Smooth muscle cell (in vitro differentiated cells): ENCODE results near the gene PDE8A. TPM values are rescaled to one million over a fixed set of nuclear protein-coding genes. Genes with fewer than 3 reads are reported as not detected.

Source experiments
- DNase-seq: peaks from one replicate; lab custom pipeline; 2025; ENCODE audit not compliant: unreplicated experiment; lab: John Stamatoyannopoulos, UW
- H2AFZ ChIP-seq: fragments of 200-600 bp; sonication (generic); 2 replicates; pipeline ENCODE4 v1.6.0; 2016; ENCODE audit warnings: antibody characterized with exemption, low read depth, mild to moderate bottlenecking
- H3F3A ChIP-seq: fragments of 200-600 bp; sonication (generic); 2 replicates; pipeline ENCODE4 v1.6.0; 2017; ENCODE audit warnings: antibody characterized with exemption, low read depth
- H3K27ac ChIP-seq: fragments of 200-600 bp; sonication (generic); 2 replicates; pipeline ENCODE4 v1.5.1; 2016; ENCODE audit warnings: low read depth, mild to moderate bottlenecking
- H3K27me3 ChIP-seq: fragments of 200-600 bp; sonication (generic); 2 replicates; pipeline ENCODE4 v1.6.1; 2016; ENCODE audit warnings: low read depth, mild to moderate bottlenecking
- H3K36me3 ChIP-seq: fragments of 200-600 bp; sonication (generic); 2 replicates; pipeline ENCODE4 v1.5.1; 2016; ENCODE audit warnings: low read depth
- H3K4me1 ChIP-seq: fragments of 200-600 bp; sonication (generic); 2 replicates; pipeline ENCODE4 v1.5.1; 2016; ENCODE audit warnings: low read depth
- H3K4me2 ChIP-seq: fragments of 200-600 bp; sonication (generic); 2 replicates; pipeline ENCODE4 v1.6.0; 2016; ENCODE audit warnings: mild to moderate bottlenecking
- H3K4me3 ChIP-seq: fragments of 200-600 bp; sonication (generic); 2 replicates; pipeline ENCODE4 v1.5.1; 2016; ENCODE audit warnings: mild to moderate bottlenecking
- H3K79me2 ChIP-seq: fragments of 200-600 bp; sonication (generic); 2 replicates; pipeline ENCODE4 v1.6.0; 2016; ENCODE audit warnings: low read depth, mild to moderate bottlenecking
- H3K9ac ChIP-seq: fragments of 200-600 bp; sonication (generic); 2 replicates; pipeline ENCODE4 v1.6.0; 2016; ENCODE audit warnings: low read depth
- H3K9me3 ChIP-seq: fragments of 200-600 bp; sonication (generic); replicated peaks from 2 replicates; pipeline ENCODE4 v1.5.1; 2016; ENCODE audit warnings: low read depth
- H4K20me1 ChIP-seq: fragments of 200-600 bp; sonication (generic); 2 replicates; pipeline ENCODE4 v1.6.0; 2016; ENCODE audit warnings: low read depth
- CTCF ChIP-seq: fragments of 200-600 bp; sonication (generic); IDR thresholded peaks from 2 replicates; pipeline ENCODE4 v1.5.1; 2017; ENCODE audit warnings: borderline replicate concordance, mild to moderate bottlenecking, antibody characterized with exemption; ENCODE audit not compliant: insufficient read depth, poor library complexity, severe bottlenecking
- WGBS: methylation state at CpG from one replicate; pipeline ENCODE4 v1.1.7; 2016; ENCODE audit warnings: low lambda C conversion rate; 5-methylcytosine and 5-hydroxymethylcytosine counted together
- polyA plus RNA-seq: library from polyadenylated mRNA; unstranded; fragments of >200 nt; fragmentation: Nextera tagmentation; extraction: Ambion mirVana; gene quantifications from 2 replicates; pipeline ENCODE4 v1.2.1, GENCODE V29; 2016
- total RNA-seq: library from RNA; depleted of rRNA; stranded (reverse); fragments of >200 nt; gene quantifications from 2 replicates; pipeline ENCODE4 v1.2.3, GENCODE V29; 2014

Gene PDE8A
- total and polyA plus RNA-seq, 2 experiments from 2014 or later, result 5.5 to 19.8 TPM

- Histone ChIP-seq H3K4me1 (no peaks in the 10 kb centered on the region), H3K4me3 (no peak overlapping the region), H2AFZ (no peak overlapping the region), H3K9ac (no peak overlapping the region), H3K9me3 (no peaks in the 10 kb centered on the region), H3K79me2 (peaks cover 27% of the 10 kb centered on the region), H3K27me3 (no peaks in the 10 kb centered on the region), H3F3A (no peaks in the 10 kb centered on the region), H3K27ac (no peak overlapping the region), H3K36me3 (no peaks in the 10 kb centered on the region), H4K20me1 (peaks cover 60% of the 10 kb centered on the region), H3K4me2 (no peak overlapping the region)
- WGBS, result 84% methylated on average over 6 of the region's 6 CpGs
- no peak for TF ChIP-seq CTCF
- DNase-seq, result no peak
These were observed 33.3 kb downstream of the PDE8A start for GRCh38 chr15:85014932-85015331.

GRCh38 chr15:85016275-85016674 lies 34.6 kb downstream of the PDE8A start:
- H3K36me3 ChIP-seq, result no peaks in the 10 kb centered on the region
- TF ChIP-seq CTCF, result no peak
- H4K20me1 ChIP-seq, result peaks cover 57% of the 10 kb centered on the region
- H3K4me1 ChIP-seq, result no peaks in the 10 kb centered on the region
- no peak overlapping the region for H3K27ac ChIP-seq
- H3K79me2 ChIP-seq, result peaks cover 31% of the 10 kb centered on the region
- no peaks in the 10 kb centered on the region for H3K9me3 ChIP-seq
- H3K9ac ChIP-seq, result no peak overlapping the region
- no peaks in the 10 kb centered on the region for H3F3A ChIP-seq
- no peak overlapping the region for H3K4me2 ChIP-seq
- DNase-seq, result no peak
- no peak overlapping the region for H3K4me3 ChIP-seq
- H3K27me3 ChIP-seq, result no peaks in the 10 kb centered on the region
- H2AFZ ChIP-seq, result no peak overlapping the region

GRCh38 chr15:85019815-85020590 lies 38.3 kb downstream of the PDE8A start:
- Histone ChIP-seq H3K27me3 (no peaks in the 10 kb centered on the region), H3K27ac (no peak overlapping the region), H3K4me3 (no peak overlapping the region), H3K9me3 (no peaks in the 10 kb centered on the region), H3K36me3 (no peaks in the 10 kb centered on the region), H3K9ac (no peak overlapping the region), H3K79me2 (peaks cover 39% of the 10 kb centered on the region), H2AFZ (no peak overlapping the region), H4K20me1 (peaks cover 71% of the 10 kb centered on the region), H3F3A (no peaks in the 10 kb centered on the region), H3K4me2 (no peak overlapping the region), H3K4me1 (peaks cover 8% of the 10 kb centered on the region)
- 71% methylated on average over 15 of the region's 15 CpGs for WGBS
- DNase-seq, result no peak
- no peak for TF ChIP-seq CTCF

GRCh38 chr15:85021409-85021808 lies 39.8 kb downstream of the PDE8A start:
- no peak for DNase-seq
- Histone ChIP-seq H3K27ac (no peak overlapping the region), H3K79me2 (peaks cover 27% of the 10 kb centered on the region), H3K4me1 (peaks cover 12% of the 10 kb centered on the region), H3F3A (no peaks in the 10 kb centered on the region), H3K4me3 (no peak overlapping the region), H3K27me3 (no peaks in the 10 kb centered on the region), H3K4me2 (no peak overlapping the region), H3K36me3 (no peaks in the 10 kb centered on the region), H4K20me1 (peaks cover 71% of the 10 kb centered on the region), H3K9me3 (no peaks in the 10 kb centered on the region), H3K9ac (no peak overlapping the region), H2AFZ (no peak overlapping the region)
- WGBS, result 97% methylated on average over 3 of the region's 3 CpGs
- no peak for TF ChIP-seq CTCF
